GM18873 (cell line): ENCODE data around the gene ARL6IP6.

Experiments
- ATAC-seq: cut with Tn5 transposase; IDR thresholded peaks from one replicate; pipeline ENCODE4 v1.9.1; 2021; ENCODE audit warnings: mild to moderate bottlenecking, moderate library complexity, moderate number of reproducible peaks; ENCODE audit not compliant: unreplicated experiment, low FRiP score

The ARL6IP6 gene

DNA sequence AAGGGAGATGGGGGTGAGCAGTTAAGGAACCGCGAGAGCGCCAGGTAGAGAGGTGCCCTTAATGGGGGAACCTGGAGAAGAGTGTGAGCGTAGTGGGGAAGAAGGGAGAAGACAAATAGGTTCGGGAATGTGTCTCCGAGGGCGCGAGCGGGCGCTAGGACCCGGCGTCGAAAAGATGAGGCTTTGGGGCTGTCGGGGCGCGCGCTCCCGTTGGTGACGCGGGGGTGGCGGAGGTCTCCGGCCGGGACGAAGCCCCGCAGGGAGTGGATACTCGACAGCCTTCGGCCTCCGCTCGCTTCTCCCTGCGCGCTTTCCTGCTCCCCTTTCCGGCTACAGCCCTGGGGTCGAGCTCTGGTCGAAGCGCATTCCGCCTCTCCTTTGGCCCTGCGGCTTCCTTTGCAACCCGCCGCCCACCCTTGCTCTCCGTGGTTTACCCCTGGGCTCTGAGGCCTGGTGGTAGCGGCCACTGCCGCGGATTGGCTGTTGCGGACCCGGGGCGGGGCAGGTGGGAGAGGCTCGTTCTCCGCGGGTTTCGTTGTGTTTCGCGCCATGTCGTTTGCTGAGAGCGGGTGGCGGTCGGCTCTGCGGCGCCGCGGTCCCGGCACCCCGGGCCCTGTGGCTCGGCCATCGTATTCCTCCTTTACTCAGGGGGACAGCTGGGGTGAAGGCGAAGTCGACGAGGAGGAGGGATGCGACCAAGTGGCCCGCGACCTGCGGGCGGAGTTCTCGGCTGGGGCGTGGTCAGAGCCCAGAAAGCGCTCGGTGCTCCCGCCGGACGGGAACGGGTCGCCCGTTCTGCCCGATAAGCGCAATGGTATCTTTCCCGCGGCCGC is at the start of gene ARL6IP6:
TSS of gene ARL6IP6 (plus strand) at position 545 of the 833 bp plus-strand sequence. CDS start at position 550, 5 bp downstream.
- peak; percentile 59 for ATAC-seq

DNA sequence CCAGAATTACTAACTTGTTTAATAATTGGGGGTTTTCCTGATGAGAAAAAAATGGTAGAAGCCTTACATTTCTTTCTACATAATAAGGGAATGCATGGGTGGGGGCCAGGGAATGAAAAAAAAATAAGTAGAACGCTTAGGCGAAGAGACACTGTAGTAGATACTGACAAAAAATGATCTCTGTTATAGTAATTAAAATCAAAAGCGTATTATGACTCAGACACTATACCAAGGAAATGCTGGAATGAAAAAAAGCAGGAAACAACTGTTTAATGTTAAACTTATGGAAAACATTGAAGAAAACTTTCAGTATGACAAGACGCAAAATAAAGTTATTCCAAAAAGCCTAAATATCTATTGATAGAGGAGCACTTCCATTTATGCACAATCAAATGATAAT is 44.1 kb upstream of the ARL6IP6 start:
- ATAC-seq: no peak

DNA sequence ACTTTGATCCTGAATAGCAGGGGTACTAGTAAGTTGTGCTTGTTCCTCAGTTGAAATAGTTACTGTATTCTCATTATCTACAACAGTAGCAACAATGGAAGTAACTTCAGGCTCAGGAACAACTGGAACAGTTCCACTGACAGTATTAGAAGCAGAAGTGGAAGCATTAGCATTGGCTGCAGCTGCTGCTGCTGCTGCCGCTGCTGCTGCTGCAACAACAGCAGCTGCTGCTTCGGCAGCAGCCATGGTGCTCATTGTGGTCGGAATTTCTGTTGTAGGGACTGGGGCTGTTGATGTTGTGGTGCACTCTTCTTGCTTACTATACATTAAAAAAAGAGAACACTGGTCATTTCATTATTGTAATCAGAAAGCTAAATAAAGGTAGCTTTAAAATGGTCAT is 42.0 kb upstream of the ARL6IP6 start:
- no peak for ATAC-seq

DNA sequence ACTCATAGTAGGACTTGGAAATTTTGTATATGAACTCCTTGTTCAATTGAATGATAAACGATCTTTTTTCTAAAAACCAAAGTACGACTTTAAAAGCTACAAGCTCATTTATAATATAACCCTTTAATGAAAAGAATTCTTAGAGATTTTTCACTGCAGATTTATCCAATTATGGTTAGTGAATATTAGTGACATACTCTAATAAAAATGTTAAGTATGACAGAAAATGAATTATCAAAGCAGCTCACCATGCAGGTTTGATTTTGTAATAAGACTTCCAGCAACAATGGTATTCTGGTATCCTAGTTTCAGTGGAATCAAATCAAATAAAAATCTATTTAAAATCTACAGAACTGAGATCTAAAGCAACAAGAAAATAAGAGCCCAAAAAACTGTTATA is 39.6 kb upstream of the ARL6IP6 start:
- no peak for ATAC-seq

DNA sequence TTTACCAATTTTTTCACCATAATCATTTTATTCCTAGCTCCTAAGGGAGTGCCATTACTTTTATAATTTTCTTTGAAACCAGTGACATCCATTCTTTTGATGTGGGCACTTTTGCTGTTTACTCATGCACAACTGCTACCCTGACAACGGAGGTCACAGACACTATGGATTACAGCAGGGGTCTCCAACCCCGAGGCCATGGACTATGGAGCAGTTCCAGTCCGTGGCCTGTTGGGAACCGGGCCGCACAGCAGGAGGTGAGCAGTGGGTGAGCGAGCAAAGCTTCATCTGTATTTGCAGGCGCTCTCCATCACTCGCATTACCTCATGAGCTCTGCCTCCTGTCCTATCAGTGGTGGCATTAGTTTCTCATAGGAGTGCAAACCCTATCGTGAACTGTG is 35.8 kb upstream of the ARL6IP6 start:
- no peak for ATAC-seq

DNA sequence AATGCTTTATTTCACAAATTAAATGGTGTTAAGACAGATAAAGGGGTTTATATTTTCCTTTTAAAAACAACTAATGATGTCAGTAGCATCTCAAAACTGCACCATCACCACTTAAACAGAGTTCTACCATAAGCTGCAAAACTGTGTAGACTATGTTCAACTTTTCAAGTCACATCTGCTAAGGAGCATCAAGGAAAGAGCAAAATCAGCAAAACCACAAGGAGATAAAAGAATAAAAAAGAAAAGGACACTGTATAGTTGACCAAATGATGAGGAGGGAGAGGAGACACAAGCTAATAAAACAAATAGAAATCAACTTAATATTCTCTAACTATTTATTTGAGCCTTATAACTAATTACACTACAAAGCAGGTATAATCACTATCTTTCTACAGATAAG is 35.0 kb upstream of the ARL6IP6 start:
- ATAC-seq: no peak

DNA sequence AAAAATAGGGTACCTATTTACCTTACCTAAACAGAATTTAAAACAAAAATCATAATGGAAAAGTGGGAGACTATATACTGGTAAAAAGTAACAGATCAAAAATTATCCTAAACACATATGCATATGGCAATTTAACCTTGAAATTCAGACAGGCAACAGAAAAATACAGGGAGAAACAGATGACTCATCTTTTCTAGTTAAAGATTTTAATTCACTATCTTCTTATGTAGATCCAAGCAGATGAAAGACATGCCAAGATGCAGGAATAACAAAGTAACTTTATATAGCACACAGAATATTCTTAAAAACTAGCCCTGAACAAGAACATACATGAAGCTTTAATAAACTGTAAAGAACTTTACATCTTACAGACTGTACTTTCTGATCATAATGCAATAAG is 32.1 kb upstream of the ARL6IP6 start:
- no peak for ATAC-seq

DNA sequence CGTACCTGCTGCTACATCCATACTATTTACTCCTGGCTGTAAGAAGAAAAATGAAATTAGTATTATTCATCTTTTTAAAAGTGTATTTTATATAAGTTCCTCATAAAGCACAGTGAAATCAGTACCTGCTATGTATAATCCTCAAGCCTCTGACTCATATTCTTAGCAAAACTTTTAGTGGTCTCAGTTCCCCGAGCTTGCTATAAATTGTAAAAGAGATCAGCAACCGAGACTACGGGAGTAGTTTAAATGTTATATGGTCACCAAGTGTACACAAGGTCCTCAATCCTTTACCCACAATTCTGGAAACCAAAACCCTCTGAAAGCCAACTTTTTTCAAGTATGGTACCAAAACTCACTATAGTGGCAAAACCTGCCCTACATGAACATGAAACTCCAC is 25.4 kb upstream of the ARL6IP6 start:
- peak; percentile 92 for ATAC-seq

DNA sequence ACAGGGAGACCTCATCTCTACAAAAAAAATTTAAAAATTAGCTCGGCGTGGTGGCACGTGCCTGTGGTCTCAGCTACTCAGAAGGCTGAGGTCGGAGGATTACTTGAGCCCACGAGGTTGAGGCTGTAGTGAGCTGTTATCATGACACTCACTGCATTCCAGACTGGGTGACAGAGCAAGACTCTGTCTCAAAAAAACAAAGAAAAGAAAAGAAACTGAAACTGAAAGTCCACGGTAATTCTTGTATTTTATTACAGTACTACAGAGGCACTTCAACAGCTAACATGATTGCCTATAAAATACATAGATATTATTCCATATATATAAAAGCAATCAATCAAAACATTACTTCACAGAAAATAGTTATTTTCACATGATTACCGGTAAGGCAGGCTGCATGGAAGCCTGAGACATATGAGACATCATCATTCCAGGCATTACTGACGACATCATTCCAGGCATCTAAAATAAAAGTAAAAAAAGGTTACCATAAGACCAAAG is 24.2 kb upstream of the ARL6IP6 start:
- ATAC-seq: no peak

DNA sequence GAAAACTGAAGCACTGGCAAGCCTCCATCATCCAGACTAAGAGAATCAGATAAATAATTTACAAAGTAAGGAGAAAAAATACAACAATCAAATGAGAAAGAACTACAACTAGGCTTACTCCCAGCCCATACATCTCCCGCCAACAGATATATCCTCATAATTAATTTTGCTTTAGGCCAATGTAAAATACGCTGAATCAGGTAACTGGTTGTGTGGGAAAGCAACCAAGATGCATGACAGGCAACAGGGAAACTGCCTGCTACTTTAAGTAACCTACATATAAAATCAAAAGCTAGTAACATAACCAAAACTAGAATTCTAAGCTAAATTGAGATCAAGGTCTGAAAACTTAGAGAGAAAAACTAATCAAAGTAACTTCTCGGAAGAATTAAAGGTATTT is 22.7 kb upstream of the ARL6IP6 start:
- ATAC-seq: no peak

DNA sequence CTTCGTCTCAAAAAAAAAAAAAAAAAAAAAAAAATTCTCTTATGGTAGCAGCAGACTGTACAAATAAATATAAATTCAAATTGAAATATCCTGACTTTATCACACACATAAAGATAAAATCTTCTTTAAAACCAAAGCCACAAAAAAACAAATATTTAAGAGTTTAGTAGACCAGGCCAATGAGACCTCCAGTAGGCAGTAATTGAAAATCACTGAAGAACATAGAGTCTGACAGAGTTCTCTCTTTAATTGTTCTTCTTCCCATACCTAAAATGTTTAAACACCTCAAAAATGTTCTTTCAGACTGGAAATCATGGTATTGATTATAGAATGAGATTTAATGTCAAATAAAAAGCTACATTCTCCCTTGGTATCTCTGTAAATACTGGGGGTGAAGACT is 21.9 kb upstream of the ARL6IP6 start:
- ATAC-seq: no peak

DNA sequence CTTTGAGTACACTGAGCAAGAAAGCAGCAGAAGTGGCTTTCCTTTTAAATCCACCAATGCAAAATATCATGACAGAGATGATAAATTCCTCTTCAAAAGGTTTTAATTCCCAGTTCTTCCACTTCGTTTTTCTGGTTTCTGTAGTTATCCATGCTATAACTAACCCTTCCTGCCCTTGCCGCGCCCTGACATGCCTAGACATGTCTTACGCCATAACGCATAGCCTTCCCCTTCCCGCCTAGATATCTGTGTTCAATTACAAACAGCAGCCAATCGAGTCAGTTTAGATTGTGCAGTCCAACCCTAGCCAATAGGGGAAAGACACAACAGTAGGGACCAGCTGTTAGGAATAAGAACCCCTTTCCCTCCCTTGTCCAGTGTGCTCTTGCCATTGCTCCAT is 17.2 kb upstream of the ARL6IP6 start:
- no peak for ATAC-seq

DNA sequence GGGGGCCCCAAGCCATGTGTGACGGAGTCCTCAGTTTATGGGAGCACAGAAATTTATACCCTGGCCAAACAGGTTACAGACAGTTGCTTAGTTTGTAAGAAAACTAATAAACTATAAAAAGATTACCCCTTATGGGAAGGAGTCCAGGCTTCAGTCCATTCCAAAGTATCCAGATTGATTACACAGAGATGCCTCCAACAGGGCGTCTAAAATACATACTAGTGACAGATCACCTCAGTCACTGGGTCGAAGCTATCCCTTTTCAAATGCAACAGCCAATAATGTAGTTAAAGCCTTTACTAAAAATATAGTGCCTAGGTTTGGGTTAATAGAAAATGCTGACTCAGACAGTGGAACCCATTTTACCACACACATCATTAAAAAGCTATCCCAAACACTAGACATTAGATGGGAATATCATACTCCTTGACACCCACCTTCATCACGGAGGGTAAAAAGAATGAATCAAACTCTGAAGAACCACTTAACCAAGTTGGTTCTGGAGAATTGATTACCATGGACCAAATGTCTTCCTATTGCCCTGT is 11.9 kb upstream of the ARL6IP6 start:
- no peak for ATAC-seq

DNA sequence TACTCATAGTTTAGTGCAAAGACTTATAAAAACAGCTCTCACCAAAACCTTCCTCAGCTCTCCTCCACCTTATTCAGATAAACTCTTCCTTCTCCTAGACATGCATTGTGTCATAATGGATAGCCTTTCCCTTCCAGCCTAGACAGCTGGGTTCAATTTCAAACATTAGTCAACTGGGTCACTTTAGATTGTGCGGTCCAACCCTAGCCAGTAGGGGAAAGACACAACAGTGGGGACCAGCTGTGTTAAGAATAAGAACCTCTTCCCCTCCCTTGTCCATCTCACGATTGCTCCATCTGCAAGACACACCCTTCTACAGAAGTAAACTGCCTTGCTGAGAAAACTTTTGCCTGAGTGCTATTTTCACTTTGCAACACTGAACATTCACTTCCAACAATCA is 9.7 kb upstream of the ARL6IP6 start:
- no peak for ATAC-seq

DNA sequence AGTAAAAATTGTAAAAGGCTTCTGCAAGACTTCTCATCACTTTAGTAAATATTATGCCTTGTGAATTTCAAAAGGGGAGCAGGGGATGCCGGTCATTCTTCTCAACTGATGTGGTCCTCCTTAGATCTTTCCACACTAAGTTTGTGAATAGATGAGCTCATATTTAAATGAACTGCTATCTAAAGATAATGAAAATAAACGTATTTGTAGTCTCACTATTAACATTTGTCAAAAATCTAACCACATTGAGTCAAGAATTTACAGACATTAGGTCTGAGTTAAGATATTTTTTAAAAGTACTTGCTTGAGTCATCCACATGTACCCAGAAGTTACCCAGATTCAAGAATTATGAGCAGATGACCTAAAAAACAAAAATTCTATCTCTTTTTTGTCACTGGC is 7.7 kb upstream of the ARL6IP6 start:
- ATAC-seq: no peak

DNA sequence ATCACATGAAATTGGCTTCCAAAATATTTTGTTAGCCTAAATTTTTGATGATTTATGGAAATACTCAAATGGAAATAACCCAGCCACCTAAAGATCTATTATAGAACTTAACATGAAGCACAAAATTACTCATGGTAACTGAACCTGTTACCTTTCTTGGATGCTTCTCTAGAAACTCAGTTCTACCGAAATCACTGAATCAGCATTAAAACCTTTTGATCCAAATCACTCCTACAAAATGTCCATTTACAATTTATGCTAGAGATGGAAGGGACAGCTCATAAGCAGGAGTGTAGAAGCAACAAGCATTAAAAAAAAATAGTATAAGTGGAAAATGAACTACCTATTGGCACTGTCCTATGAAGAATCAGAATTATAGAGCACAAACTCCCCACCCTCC is 3.3 kb upstream of the ARL6IP6 start:
- ATAC-seq: no peak

DNA sequence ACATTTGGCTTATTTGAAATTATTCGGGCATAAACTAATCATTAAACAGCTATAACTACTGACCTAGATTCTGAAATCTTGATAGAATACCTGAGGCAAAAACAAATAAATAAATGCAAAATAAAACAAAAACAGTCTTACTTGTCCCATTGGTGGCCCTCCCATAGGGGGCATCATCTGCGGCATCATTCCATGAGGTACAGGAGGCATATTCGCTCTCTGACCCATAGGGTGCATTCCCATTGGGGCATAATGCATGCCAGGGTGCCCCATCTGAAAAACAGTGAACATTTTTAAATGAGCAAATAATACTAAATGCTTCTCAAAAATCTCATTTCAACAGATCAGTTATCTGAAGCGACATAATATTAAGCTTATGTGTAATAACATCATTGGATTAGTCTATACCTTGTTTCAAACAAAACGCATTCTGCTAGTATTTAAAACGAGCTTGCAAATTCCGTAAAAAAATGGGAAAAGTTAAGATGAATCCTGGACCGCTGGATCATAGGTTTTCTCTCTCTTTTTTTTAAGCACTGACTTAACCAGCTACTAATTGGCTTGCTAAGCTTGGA is 2.5 kb upstream of the ARL6IP6 start:
- ATAC-seq: no peak

DNA sequence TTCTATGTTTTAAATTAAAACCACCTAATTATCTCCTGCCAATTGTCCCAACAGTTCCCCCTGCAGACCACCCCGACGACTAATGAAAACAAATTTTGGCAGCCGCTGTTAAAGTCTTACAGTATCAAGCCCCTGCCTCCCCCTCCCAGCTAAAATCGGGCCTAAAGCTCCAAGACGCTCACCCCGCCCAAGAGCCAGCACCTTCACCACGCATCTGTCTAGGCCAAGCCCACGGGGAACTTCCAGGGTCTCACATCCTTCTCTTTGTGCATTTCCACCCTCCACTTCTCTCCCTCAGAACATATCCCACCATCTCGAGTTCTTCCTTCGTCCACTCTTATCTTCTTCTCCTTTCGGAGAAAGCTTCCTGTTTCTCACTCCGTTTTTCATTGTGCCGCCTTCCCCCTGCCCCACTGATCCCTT is 1.6 kb upstream of the ARL6IP6 start:
- no peak for ATAC-seq

DNA sequence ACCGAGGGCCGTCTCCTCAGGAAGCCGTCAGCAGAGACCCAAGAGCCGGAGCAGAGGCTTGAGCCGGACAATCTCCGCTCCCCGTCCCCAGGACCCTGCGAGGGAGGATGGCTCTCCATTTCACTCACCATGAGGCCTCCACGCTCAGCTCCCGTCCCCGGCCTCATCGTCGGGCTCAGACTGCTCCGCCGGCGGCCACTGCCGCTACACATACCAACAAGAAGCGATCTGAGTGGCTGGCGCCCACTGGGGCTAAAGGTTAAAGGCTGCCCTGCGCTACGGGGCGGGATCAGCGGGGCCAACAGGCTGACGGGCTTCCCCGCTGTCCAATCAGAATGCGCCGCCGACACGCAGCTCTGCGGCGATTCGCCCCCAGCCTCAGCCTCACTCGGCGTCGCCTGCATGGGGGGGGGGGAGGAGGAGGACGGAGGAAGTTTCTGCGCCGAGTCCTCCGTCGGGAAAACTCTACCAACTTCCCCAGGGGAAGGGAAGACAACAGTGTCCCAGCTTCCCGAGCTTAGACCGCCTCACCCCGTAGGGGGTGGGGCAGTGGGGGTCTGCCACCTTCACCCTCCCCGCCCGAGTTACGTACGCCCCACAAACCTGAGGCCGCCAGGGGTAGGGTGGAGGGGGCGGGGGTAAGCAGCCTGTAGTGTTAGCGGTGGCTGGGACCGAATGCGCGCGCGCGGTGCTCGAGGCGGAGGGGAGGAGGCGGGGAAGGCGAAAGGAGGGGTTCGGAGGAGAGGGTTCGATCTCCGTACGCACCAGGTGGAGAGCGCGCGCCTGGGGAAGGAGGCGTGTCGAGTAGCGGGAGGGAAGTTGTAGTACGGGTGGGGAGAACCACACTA is 968 bp upstream of the ARL6IP6 start, which contains the start of gene PRPF40A:
TSS of gene PRPF40A (minus strand) at position 234 of the 848 bp plus-strand sequence. CDS start at position 212, 22 bp downstream.
- peak; percentile 79 for ATAC-seq

DNA sequence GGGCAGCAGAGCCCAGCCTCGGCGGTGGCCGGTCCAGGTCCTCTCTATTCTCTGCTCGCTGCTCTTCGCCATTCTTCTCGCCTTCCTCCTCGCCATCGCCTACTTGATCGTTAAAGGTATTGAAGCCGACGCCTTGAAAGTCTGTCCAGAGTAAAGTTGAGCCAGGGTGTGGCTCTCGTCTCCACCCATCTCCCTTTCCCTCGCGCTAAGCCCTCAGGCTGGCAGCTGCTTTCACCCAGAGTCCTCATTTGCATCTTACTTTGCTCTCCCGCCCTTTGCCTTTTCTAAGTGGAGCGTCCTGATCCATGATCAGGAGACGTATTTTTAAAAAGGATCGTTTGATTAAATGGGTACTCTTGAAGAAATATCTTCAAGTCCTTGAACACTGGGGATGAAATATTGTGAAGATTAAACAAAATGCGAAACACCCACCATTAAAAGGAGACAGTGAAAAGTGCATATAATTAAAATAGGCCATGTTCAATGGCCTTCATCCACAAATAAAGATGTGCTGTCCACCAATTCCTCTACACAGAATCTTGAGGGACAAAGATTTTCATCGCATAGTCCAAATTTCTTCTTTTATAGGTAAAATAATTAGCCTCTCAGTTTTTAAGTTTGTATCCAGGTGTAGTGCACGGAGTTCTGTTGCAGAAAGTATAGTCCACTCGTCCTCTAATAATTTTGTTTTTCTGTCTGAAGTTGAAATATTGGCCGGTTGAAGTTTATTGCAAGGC is 657 bp downstream of the ARL6IP6 start:
- ATAC-seq: peak; percentile 31
